Measurements from ENCODE around the gene NKAIN4. TPM values are rescaled to one million over a fixed set of nuclear protein-coding genes. Genes with fewer than 3 reads are reported as not detected.

The NKAIN4 gene
- total RNA-seq, 1 donor from 2014 or later, result 16.1 TPM

DNA sequence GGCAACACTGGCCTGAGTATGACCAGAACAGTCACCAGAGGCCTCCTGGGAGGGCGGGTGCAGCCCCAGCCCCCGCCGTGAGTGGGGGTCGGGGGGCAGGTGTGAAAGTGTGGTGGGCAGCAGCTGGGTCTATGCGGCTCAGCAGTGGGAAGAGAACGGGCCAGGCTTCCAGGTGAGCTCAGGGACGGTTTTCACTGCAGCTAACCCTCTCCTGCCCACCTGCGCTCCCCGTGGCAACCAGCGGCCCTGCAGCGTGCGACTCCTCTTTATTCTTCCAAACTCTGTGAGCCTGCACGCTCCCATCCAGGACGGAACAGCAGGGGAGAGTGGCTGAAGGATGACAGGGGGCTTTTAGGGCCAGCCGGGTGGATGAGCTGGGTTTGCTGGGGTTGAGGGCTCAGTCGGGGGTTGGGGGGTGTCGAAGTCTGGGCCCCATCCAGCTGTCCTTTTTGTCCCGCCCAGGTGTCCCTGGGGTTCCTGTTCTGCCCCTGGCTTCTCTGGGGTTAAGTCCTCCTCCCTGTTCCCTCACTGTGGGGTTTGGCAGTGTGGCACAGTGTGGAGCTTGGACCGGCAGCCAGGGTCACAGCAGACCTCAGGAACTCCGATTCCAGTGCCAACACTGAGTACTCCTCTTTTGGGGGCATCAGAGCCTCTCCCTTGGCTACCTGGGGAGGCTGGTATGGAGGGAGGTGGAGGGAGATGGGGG is 19.4 kb downstream of the NKAIN4 start:
- Mint-ChIP-seq H3K27ac (no peak overlapping the region), H3K9me3 (no peaks in the 10 kb centered on the region), H3K4me3 (no peak overlapping the region), H3K4me1 (peaks cover 21% of the 10 kb centered on the region), H3K27me3 (ENCODE audit: low read depth) (peaks cover 7% of the 10 kb centered on the region), H3K36me3 (no peaks in the 10 kb centered on the region)
- TF ChIP-seq, protein P1, sequence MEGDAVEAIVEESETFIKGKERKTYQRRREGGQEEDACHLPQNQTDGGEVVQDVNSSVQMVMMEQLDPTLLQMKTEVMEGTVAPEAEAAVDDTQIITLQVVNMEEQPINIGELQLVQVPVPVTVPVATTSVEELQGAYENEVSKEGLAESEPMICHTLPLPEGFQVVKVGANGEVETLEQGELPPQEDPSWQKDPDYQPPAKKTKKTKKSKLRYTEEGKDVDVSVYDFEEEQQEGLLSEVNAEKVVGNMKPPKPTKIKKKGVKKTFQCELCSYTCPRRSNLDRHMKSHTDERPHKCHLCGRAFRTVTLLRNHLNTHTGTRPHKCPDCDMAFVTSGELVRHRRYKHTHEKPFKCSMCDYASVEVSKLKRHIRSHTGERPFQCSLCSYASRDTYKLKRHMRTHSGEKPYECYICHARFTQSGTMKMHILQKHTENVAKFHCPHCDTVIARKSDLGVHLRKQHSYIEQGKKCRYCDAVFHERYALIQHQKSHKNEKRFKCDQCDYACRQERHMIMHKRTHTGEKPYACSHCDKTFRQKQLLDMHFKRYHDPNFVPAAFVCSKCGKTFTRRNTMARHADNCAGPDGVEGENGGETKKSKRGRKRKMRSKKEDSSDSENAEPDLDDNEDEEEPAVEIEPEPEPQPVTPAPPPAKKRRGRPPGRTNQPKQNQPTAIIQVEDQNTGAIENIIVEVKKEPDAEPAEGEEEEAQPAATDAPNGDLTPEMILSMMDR (IDR thresholded peaks at IDR 0.05; ENCODE audit: unreplicated experiment), result peak; percentile 70
- peak in 1 of 2 experiments; percentile 70 for DNase-seq (ENCODE audit: low spot score in 2 of 2, unreplicated experiment in 2 of 2)

DNA sequence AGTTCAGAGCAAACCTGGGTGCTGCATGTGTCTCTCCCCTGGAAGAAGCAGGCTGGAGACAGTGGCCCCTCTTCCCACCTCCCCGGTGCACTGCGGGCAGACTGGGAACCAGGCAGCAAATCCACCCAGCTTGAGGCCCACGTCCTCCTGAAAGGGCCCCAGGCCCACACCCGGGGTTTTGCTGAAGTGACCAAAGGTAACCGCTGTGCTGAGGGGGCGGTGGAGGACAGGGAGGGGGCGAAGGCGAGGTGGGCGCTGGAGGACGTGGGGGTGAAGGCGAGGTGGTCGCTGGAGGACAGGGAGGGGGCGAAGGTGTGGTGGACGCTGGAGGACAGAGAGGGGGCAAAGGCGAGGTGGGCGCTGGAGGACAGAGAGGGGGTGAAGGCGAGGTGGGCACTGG is 20.3 kb downstream of the NKAIN4 start:
- TF ChIP-seq, protein P1 (IDR thresholded peaks at IDR 0.05; ENCODE audit: unreplicated experiment), result no peak
- Mint-ChIP-seq H3K4me1 (peaks cover 24% of the 10 kb centered on the region), H3K4me3 (no peak overlapping the region), H3K27ac (no peak overlapping the region), H3K27me3 (ENCODE audit: low read depth) (peaks cover 9% of the 10 kb centered on the region), H3K36me3 (no peaks in the 10 kb centered on the region), H3K9me3 (no peaks in the 10 kb centered on the region)
- no peak for DNase-seq (ENCODE audit: low spot score in 2 of 2, unreplicated experiment in 2 of 2)

DNA sequence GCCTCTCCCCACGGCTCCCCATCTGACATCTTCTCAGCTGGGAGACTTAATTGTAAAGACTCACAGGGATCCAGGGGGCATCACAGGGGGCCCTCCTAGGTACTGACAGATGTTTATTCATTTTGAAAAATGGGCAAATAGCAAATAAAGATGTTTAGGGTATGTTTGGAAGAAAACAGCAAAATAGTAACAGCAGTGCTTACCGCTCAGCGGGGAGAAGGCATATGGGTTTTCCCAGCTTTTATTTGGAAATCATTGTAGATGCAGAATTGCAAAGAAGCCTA is 21.3 kb downstream of the NKAIN4 start:
- Mint-ChIP-seq H3K4me3 (no peak overlapping the region), H3K9me3 (no peaks in the 10 kb centered on the region), H3K27me3 (ENCODE audit: low read depth) (peaks cover 9% of the 10 kb centered on the region), H3K27ac (no peak overlapping the region), H3K4me1 (peaks cover 24% of the 10 kb centered on the region), H3K36me3 (no peaks in the 10 kb centered on the region)
- DNase-seq (ENCODE audit: low spot score in 2 of 2, unreplicated experiment in 2 of 2), result no peak
- TF ChIP-seq, protein P1 (IDR thresholded peaks at IDR 0.05; ENCODE audit: unreplicated experiment), result no peak

DNA sequence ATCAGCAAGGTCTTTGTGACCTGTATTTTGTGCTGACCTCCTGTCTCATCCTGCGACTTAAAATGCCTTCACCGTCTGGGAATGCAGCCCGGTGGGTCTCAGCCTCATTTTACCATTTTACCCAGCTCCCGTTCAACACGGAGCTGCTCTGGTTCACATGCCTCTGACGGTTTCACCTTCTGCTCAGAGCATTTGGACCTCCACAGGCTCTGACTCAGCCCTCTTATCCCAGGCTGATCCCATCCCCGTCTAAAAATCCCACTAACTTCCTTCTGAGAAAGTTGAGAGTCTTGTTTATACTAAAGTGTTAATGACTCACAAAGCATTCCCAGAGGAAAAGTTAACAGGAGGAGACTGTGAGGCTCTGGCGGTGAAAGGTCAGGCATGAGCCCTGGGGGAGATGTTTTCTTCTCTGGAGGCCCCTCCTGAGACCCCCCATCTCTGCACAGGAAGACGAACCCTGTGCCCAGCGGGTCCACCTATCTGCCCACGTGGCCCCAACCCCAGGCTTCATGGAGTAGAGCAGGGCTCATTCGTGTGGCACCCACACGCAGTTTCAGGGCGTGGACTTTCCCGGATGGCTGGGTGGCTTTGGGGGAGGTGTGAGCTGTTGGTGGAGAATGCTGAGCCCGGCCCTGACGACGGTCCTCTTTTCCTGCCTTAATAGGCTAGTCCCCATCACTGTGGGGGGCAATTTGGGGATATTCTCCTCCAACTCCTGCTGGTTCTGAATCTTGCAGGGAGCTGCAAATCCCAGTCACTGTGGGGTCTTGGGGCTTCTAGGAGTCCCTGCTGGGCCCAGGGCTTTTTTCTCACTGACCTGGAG is 21.8 kb downstream of the NKAIN4 start:
- H3K36me3 Mint-ChIP-seq, result no peaks in the 10 kb centered on the region
- no peak for DNase-seq (ENCODE audit: low spot score in 2 of 2, unreplicated experiment in 2 of 2)
- H3K4me3 Mint-ChIP-seq, result no peak overlapping the region
- H3K27me3 Mint-ChIP-seq (ENCODE audit: low read depth), result peaks cover 9% of the 10 kb centered on the region
- no peak overlapping the region for H3K27ac Mint-ChIP-seq
- H3K4me1 Mint-ChIP-seq, result peaks cover 24% of the 10 kb centered on the region
- TF ChIP-seq, protein P1 (IDR thresholded peaks at IDR 0.05; ENCODE audit: unreplicated experiment), result no peak
- H3K9me3 Mint-ChIP-seq, result no peaks in the 10 kb centered on the region

DNA sequence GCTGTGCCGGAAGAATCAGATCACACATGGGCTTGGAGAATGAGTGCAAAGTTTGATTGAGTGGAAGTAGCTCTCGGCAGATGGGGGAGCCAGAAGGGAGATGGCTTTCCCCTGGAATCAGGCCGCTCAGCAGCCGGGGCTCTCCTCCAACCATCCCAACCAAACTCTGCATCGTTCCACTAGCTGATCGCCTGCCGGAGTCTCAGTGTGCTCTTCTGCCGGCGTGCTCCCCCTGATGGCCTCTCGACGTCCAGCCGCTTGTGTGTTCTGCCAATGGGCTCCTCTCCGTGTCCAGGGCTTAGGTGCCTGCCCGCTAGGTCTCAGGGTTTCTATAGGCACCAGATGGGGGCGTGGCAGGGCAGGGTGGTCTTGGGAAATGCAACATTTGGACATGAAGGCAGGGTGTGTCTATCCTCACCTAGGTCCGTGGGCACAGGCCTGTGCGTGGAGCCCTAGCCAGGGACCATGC is 23.4 kb downstream of the NKAIN4 start:
- peaks cover 24% of the 10 kb centered on the region for H3K4me1 Mint-ChIP-seq
- TF ChIP-seq, protein P1 (IDR thresholded peaks at IDR 0.05; ENCODE audit: unreplicated experiment), result peak; percentile 18
- no peak overlapping the region for H3K4me3 Mint-ChIP-seq
- DNase-seq (ENCODE audit: low spot score in 2 of 2, unreplicated experiment in 2 of 2), result peak in 1 of 2 experiments; percentile 66
- no peaks in the 10 kb centered on the region for H3K9me3 Mint-ChIP-seq
- H3K36me3 Mint-ChIP-seq, result no peaks in the 10 kb centered on the region
- no peak overlapping the region for H3K27ac Mint-ChIP-seq
- H3K27me3 Mint-ChIP-seq (ENCODE audit: low read depth), result peaks cover 9% of the 10 kb centered on the region
